IPS-11a (cell line): Measurements from ENCODE around the gene SARDH.

Experiments used
- H3K4me3 ChIP-seq: one replicate; pipeline ENCODE4 v1.5.1; 2013; ENCODE audit warnings: low read depth, low read length, control low read depth

Gene SARDH

GRCh38 chr9:133614056-133614455, 124.1 kb downstream of the SARDH start:
- no peak overlapping the region for H3K4me3 ChIP-seq
